AG04450 (cell line): Measurements from ENCODE around the gene LRTM2. TPM values are rescaled to one million over a fixed set of nuclear protein-coding genes. Genes with fewer than 3 reads are reported as not detected.

Experiments
- CTCF ChIA-PET: fragments of 300-600, 350-600 bp; formaldehyde crosslinking; extraction: SDS; loops from one replicate; lab custom pipeline; 2022; ENCODE audit warnings: antibody characterized with exemption, inconsistent platforms; lab: Charles Lee
- POLR2A ChIA-PET: fragments of 350-600 bp; formaldehyde crosslinking; extraction: SDS; loops from one replicate; lab custom pipeline; 2021; ENCODE audit warnings: antibody characterized with exemption, inconsistent platforms; lab: Yijun Ruan, JAX
- DNase-seq: peaks from one replicate; pipeline ENCODE4 v3.0.0-alpha.2; 2011; ENCODE audit warnings: low read depth, low spot score
- H3K27ac ChIP-seq: one replicate; pipeline ENCODE4 v1.5.1; 2012; ENCODE audit warnings: low read depth, low read length, control low read depth
- H3K27me3 ChIP-seq: one replicate; pipeline ENCODE4 v1.6.0; 2012; ENCODE audit warnings: low read length; ENCODE audit not compliant: control insufficient read depth, insufficient read depth
- H3K4me3 ChIP-seq: 2 replicates; pipeline ENCODE4 v1.5.1; 2011; ENCODE audit warnings: mild to moderate bottlenecking, low read depth, low read length, control low read depth
- H3K9me3 ChIP-seq: 2 replicates; pipeline ENCODE4 v1.5.1; 2012; ENCODE audit warnings: low read length; ENCODE audit not compliant: control insufficient read depth, insufficient read depth
- polyA plus RNA-seq: library from polyadenylated mRNA; depleted of rRNA; stranded (reverse); fragments of >200 nt; gene quantifications from 2 replicates; pipeline ENCODE4 v1.2.3, GENCODE V29; 2011
- TF ChIP-seq, protein P1 (sequence below): IDR thresholded peaks from 2 replicates; pipeline ENCODE4 v1.5.1; 2011; ENCODE audit warnings: low read depth, low read length, control low read depth, inconsistent platforms

The LRTM2 gene
- polyA plus RNA-seq, 1 experiment: not detected

GRCh38 chr12:1852076-1852475 lies 31.7 kb downstream of the LRTM2 start:
- POLR2A ChIA-PET: no interaction called here
- CTCF ChIA-PET: no interaction called here
- H3K9me3 ChIP-seq: peaks cover 23% of the 10 kb centered on the region
- TF ChIP-seq, protein P1, sequence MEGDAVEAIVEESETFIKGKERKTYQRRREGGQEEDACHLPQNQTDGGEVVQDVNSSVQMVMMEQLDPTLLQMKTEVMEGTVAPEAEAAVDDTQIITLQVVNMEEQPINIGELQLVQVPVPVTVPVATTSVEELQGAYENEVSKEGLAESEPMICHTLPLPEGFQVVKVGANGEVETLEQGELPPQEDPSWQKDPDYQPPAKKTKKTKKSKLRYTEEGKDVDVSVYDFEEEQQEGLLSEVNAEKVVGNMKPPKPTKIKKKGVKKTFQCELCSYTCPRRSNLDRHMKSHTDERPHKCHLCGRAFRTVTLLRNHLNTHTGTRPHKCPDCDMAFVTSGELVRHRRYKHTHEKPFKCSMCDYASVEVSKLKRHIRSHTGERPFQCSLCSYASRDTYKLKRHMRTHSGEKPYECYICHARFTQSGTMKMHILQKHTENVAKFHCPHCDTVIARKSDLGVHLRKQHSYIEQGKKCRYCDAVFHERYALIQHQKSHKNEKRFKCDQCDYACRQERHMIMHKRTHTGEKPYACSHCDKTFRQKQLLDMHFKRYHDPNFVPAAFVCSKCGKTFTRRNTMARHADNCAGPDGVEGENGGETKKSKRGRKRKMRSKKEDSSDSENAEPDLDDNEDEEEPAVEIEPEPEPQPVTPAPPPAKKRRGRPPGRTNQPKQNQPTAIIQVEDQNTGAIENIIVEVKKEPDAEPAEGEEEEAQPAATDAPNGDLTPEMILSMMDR: no peak
- DNase-seq: no peak
- no peak overlapping the region for H3K27ac ChIP-seq
- no peak overlapping the region for H3K4me3 ChIP-seq
- peaks cover 21% of the 10 kb centered on the region for H3K27me3 ChIP-seq

- no peak overlapping the region for H3K4me3 ChIP-seq
- TF ChIP-seq, protein P1: no peak
- H3K27me3 ChIP-seq: peaks cover 17% of the 10 kb centered on the region
- ChIA-PET CTCF (no interaction called here), POLR2A (no interaction called here)
- H3K27ac ChIP-seq: no peak overlapping the region
- peaks cover 23% of the 10 kb centered on the region for H3K9me3 ChIP-seq
- DNase-seq: no peak
Measured at GRCh38 chr12:1853716-1854115, 33.4 kb downstream of the LRTM2 start.

- Histone ChIP-seq H3K4me3 (no peak overlapping the region), H3K27ac (no peak overlapping the region), H3K27me3 (peaks cover 21% of the 10 kb centered on the region), H3K9me3 (peaks cover 23% of the 10 kb centered on the region)
- TF ChIP-seq, protein P1: no peak
- ChIA-PET POLR2A (no interaction called here), CTCF (no interaction called here)
- no peak for DNase-seq
Measured at GRCh38 chr12:1855241-1855640, 34.9 kb downstream of the LRTM2 start.

GRCh38 chr12:1857086-1857485 lies 36.7 kb downstream of the LRTM2 start:
- CTCF ChIA-PET: no interaction called here
- Histone ChIP-seq H3K27ac (no peak overlapping the region), H3K27me3 (peaks cover 32% of the 10 kb centered on the region), H3K4me3 (no peak overlapping the region), H3K9me3 (peaks cover 23% of the 10 kb centered on the region)
- TF ChIP-seq, protein P1: no peak
- DNase-seq: no peak
- POLR2A ChIA-PET: no interaction called here

- DNase-seq: no peak
- POLR2A ChIA-PET: no interaction called here
- CTCF ChIA-PET: no interaction called here
- H3K27me3 ChIP-seq: peaks cover 32% of the 10 kb centered on the region
- peaks cover 23% of the 10 kb centered on the region for H3K9me3 ChIP-seq
- no peak overlapping the region for H3K27ac ChIP-seq
- TF ChIP-seq, protein P1: no peak
- no peak overlapping the region for H3K4me3 ChIP-seq
Measured at GRCh38 chr12:1857821-1858220, 37.5 kb downstream of the LRTM2 start.
